Body of pancreas (tissue), 4 donors: ENCODE results near the gene PRRT3.

Source experiments
- POLR2A ChIP-seq, 3 donors: fragments of 450-650 bp; IDR thresholded peaks; one replicate each; pipeline ENCODE4 v1.6.1; 2016; ENCODE audit warnings: antibody characterized with exemption in 3 of 3, mild to moderate bottlenecking in 2 of 3
- TF ChIP-seq, protein P1 (sequence below), 7 experiments: fragments of 450-650 bp in 4 of 7; fragments of 200-600 bp in 3 of 7; sonication (generic) in 3 of 7; IDR thresholded peaks; one replicate each; pipeline ENCODE4 v1.5.1; 2016 to 2019; ENCODE audit warnings: antibody characterized with exemption in 7 of 7

DNA sequence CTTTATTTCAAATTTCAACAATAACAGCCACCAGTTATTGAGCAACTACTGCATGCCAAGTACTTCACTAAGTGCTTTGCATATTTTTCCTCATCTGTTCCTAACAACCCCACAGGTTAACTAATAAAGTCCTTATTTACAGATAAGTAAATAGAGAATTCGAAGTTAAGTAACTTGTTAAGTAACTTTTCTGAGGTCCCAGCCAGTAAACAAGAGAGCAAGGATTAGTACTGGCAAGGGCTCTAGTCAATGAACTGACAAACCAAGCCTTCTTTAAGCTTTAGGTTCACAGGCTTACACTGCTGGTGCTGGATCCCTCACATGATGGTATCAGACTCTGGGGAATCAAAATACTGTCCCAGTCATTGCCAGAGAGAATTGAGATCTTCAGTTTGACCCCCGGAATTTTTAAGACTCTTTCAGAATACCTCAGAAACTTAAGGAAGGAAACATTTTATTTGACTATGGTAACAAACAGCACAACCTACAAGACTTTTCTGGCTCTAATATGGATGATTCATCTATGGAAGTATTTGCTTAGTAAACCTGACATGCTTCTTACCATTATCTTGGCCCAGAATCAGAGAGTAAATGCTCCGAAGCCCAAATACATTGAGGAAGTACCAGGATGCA is 17.9 kb upstream of the PRRT3 start:
- TF ChIP-seq, protein P1, sequence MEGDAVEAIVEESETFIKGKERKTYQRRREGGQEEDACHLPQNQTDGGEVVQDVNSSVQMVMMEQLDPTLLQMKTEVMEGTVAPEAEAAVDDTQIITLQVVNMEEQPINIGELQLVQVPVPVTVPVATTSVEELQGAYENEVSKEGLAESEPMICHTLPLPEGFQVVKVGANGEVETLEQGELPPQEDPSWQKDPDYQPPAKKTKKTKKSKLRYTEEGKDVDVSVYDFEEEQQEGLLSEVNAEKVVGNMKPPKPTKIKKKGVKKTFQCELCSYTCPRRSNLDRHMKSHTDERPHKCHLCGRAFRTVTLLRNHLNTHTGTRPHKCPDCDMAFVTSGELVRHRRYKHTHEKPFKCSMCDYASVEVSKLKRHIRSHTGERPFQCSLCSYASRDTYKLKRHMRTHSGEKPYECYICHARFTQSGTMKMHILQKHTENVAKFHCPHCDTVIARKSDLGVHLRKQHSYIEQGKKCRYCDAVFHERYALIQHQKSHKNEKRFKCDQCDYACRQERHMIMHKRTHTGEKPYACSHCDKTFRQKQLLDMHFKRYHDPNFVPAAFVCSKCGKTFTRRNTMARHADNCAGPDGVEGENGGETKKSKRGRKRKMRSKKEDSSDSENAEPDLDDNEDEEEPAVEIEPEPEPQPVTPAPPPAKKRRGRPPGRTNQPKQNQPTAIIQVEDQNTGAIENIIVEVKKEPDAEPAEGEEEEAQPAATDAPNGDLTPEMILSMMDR (IDR thresholded peaks at IDR 0.05) = no peak
- no peak for TF ChIP-seq POLR2A (IDR thresholded peaks at IDR 0.05)
